Fibroblast of mammary gland (primary cell): ENCODE data around the gene MINDY4B.

Source experiments
- DNase-seq: peaks from one replicate; pipeline ENCODE4 v3.0.0-alpha.2; 2010; ENCODE audit warnings: low read depth
- H3K4me3 ChIP-seq: 2 replicates; pipeline ENCODE4 v1.5.1; 2011; ENCODE audit warnings: low read depth, mild to moderate bottlenecking, low read length, moderate library complexity; ENCODE audit not compliant: control insufficient read depth
- TF ChIP-seq, protein P1 (sequence below): conservative IDR thresholded peaks from 2 replicates; pipeline ENCODE4 v1.5.1; 2011; ENCODE audit warnings: low read depth, low read length, inconsistent platforms; ENCODE audit not compliant: control insufficient read depth, insufficient read depth

MINDY4B gene

DNA sequence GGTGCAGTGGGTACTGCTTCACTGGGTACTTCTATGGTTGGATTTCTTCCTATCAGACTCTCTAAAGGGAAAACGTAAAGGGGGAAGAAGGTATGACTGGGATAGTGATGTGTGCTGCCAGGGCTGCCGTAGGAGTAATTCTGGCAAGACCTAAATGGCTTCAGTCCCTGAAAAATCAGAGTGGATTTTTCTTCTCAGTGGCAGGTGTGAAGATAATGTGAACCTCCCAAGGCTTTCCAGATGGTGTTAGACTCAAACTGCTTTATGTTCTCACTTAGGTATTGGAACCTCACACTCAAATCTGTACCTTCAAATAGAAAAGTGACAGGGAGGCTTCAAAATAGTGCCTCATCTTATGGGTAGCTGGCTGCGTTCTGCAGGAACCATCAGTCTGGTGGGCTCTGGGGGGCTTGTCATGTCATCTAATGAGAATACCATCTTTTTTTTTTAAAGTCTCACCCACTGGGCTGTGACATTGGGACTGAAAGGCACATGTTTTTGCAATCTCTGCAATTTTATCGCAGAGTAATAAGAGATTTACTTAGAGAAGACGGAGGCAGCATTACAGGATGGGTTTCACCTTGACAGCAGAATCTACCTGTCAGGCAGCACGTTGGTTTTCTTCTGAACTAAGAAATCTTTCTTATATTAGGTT is 28.5 kb downstream of the MINDY4B start:
- no peak for DNase-seq
- H3K4me3 ChIP-seq = no peak overlapping the region
- TF ChIP-seq, protein P1, sequence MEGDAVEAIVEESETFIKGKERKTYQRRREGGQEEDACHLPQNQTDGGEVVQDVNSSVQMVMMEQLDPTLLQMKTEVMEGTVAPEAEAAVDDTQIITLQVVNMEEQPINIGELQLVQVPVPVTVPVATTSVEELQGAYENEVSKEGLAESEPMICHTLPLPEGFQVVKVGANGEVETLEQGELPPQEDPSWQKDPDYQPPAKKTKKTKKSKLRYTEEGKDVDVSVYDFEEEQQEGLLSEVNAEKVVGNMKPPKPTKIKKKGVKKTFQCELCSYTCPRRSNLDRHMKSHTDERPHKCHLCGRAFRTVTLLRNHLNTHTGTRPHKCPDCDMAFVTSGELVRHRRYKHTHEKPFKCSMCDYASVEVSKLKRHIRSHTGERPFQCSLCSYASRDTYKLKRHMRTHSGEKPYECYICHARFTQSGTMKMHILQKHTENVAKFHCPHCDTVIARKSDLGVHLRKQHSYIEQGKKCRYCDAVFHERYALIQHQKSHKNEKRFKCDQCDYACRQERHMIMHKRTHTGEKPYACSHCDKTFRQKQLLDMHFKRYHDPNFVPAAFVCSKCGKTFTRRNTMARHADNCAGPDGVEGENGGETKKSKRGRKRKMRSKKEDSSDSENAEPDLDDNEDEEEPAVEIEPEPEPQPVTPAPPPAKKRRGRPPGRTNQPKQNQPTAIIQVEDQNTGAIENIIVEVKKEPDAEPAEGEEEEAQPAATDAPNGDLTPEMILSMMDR = no peak

DNA sequence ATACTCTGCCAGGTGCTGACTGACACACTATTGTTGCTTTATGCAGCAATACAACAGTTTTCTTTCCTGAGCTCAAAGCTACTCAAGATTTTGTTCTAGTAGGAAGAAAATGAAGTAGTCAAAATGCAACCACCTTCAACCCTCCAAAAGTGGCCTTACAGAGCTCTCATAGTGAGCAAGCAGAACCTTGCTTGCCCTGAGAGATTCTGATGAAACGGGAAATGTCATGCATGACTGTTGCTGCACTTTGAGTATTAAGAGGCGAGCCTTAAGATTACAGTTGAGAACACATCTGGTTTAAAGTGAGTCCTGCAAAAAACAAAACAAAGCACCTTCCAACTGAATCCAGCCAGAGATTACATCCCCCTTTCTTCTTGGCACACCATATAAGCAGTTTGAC is 29.7 kb downstream of the MINDY4B start:
- H3K4me3 ChIP-seq = no peak overlapping the region
- TF ChIP-seq, protein P1 = no peak
- no peak for DNase-seq

- H3K4me3 ChIP-seq = no peak overlapping the region
- no peak for DNase-seq
- TF ChIP-seq, protein P1 = no peak
These were observed 30.5 kb downstream of the MINDY4B start for GRCh38 chr3:150874666-150875219.

DNA sequence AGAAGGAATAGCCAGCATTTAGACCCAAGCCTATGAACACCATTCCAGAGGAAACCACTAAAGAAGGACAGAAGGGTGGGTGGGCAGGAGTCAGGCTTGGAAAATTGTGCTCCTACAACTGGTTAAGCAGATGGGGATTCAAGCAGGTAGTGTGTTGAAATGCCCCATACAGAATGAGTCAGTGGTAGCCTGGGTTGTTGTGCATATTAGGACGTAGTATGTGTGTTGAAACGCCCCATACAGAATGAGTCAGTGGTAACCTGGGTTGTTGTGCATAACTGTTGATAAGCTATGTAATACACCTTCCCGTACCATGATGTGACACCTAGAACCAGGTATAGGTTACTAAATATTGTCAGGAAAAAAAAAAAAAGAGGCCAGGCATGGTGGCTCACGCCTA is 34.0 kb downstream of the MINDY4B start:
- no peak overlapping the region for H3K4me3 ChIP-seq
- peak; percentile 55 for DNase-seq
- TF ChIP-seq, protein P1 = no peak

GRCh38 chr3:150870406-150870805 is 34.8 kb downstream of the MINDY4B start:
- TF ChIP-seq, protein P1 = no peak
- DNase-seq = peak; percentile 40
- H3K4me3 ChIP-seq = no peak overlapping the region

DNA sequence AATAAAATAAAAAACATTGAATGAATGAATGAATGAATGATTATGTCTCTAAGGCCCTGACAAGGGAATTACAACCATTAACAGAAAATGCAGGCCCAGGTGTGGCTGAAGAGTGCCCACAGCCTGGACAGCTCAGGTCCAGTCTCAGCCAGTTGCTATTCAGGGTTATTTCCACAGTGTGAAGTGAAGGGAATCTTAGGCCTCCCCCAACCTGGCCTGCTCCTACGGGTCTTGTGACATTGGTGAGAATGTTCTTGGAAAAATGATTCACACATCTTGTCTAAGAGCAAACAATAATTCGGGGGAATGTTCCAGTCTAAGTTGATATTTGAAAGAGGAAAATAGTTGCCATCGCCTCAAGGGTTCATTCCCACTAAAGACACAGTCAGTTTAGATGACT is 37.0 kb downstream of the MINDY4B start:
- TF ChIP-seq, protein P1 = no peak

More for the DNA sequence above, 37.0 kb downstream of the MINDY4B start:
- no peak overlapping the region for H3K4me3 ChIP-seq
- peak; percentile 31 for DNase-seq
